Natural killer cell treated with Interleukin-12 subunit alpha and Interleukin-12 subunit beta and Interleukin-15 and Interleukin-18, amount 100 ng/mL, for 72 hours (primary cell): Measurements from ENCODE around the gene ANXA8. TPM values are rescaled to one million over a fixed set of nuclear protein-coding genes. Genes with fewer than 3 reads are reported as not detected.
A peak's percentile ranks its signal among the peaks of the same experiment; 100 is the strongest.

Experiments used
- ATAC-seq, 2 donors: fragments of 150-1000 bp; cut with Tn5 transposase in 1 of 2; sonication (Bioruptor Pico), chemical (Tn5 transposase) in 1 of 2; 2 replicates each; pipeline ENCODE4 v1.10.0; 2021
- DNase-seq: peaks from one replicate; pipeline ENCODE4 v3.0.0; 2022; ENCODE audit warnings: low spot score
- H3K27ac Mint-ChIP-seq, 2 donors: 1 replicate in 1 of 2; 2 replicates in 1 of 2; pipeline ENCODE4 v1.8.0; 2022; ENCODE audit warnings: mixed read lengths in 2 of 2, mild to moderate bottlenecking in 1 of 2, moderate library complexity in 1 of 2
- H3K27me3 Mint-ChIP-seq, 2 donors: 1 replicate in 1 of 2; 2 replicates in 1 of 2; pipeline ENCODE4 v1.8.0; 2022; ENCODE audit warnings: mixed read lengths in 2 of 2
- H3K36me3 Mint-ChIP-seq: one replicate; pipeline ENCODE4 v1.8.0; 2022; ENCODE audit warnings: mixed read lengths
- H3K4me1 Mint-ChIP-seq, 2 donors: 1 replicate in 1 of 2; 2 replicates in 1 of 2; pipeline ENCODE4 v1.8.0; 2022; ENCODE audit warnings: low read depth in 2 of 2, mixed read lengths in 2 of 2, mild to moderate bottlenecking in 1 of 2
- H3K4me3 Mint-ChIP-seq: one replicate; pipeline ENCODE4 v1.8.0; 2022; ENCODE audit warnings: mixed read lengths
- H3K9me3 Mint-ChIP-seq: 2 replicates; pipeline ENCODE4 v1.8.0; 2022; ENCODE audit warnings: mixed read lengths
- total RNA-seq, 2 donors: library from RNA; stranded (reverse); gene quantifications; one replicate each; pipeline ENCODE4 v1.2.3, GENCODE V29; 2022

ANXA8 gene
- total RNA-seq, 2 donors from 2014 or later = not detected

DNA sequence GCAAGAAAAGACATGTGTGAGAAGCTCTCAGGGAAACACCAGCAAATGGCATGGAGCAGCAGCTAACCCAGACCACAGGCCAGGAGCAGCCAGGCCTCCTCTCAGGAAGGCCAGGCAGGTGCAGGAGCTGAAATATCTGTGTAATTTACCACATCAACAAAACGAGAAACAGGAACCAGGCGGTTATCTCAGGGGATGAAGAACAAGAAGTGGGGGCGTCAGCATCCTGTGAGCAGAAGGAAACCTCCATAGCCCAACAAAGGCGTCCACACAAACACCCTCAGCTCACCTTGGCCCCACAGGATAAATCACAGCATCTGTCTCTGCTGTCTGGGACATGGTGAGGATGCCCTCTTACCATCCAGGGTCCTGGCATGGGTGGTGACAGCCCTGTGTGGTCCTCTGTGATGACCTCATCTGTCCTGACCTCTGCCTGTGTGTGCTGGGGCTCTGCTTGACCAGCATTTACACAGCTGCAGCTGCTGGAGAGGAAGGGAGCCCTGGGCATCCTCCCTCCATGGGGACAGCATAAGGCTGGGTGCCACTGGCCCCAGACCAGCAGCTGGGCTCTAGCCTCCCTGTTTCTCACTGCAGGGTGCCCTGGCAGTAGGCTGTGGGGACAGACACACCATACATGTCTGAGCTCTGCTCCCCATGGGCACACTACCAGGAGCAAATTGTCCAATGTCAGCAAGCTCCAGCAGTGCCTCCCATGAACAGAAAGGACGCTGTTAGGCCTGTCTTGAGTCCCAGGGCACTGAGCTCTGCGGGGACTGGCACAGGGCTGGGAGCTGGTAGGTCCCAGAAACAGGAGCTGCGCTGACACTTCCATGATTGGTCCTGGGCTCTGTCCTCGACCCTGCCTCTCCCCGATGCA lies 34.6 kb downstream of the ANXA8 start:
- ATAC-seq (no peak), DNase-seq (peak; percentile 53)
- Mint-ChIP-seq H3K36me3 (peaks cover 11% of the 10 kb centered on the region), H3K4me3 (no peak overlapping the region), H3K27ac (no peak overlapping the region), H3K9me3 (peaks cover 12% of the 10 kb centered on the region), H3K27me3 (peaks cover 4 to 14% of the 10 kb centered on the region in 2 donors), H3K4me1 (peaks cover 0 to 14% of the 10 kb centered on the region in 2 donors)

GRCh38 chr10:47447705-47448104 lies 36.2 kb downstream of the ANXA8 start:
- H3K4me1 Mint-ChIP-seq = peaks cover 0 to 14% of the 10 kb centered on the region in 2 donors
- ATAC-seq = no peak
- peaks cover 0 to 14% of the 10 kb centered on the region in 2 donors for H3K27me3 Mint-ChIP-seq
- H3K9me3 Mint-ChIP-seq = peaks cover 12% of the 10 kb centered on the region
- peak; percentile 15 for DNase-seq
- H3K36me3 Mint-ChIP-seq = peaks cover 11% of the 10 kb centered on the region
- no peak overlapping the region for H3K4me3 Mint-ChIP-seq
- no peak overlapping the region for H3K27ac Mint-ChIP-seq

- Mint-ChIP-seq H3K4me3 (no peak overlapping the region), H3K36me3 (peaks cover 11% of the 10 kb centered on the region), H3K27me3 (peaks cover 3 to 19% of the 10 kb centered on the region in 2 donors), H3K27ac (no peak overlapping the region), H3K9me3 (peaks cover 12% of the 10 kb centered on the region), H3K4me1 (peaks cover 0 to 14% of the 10 kb centered on the region in 2 donors)
- ATAC-seq (no peak), DNase-seq (peak; percentile 13)
Measured at GRCh38 chr10:47447209-47447608, 36.7 kb downstream of the ANXA8 start.

GRCh38 chr10:47445720-47446119 lies 38.2 kb downstream of the ANXA8 start:
- Mint-ChIP-seq H3K36me3 (peaks cover 11% of the 10 kb centered on the region), H3K9me3 (peaks cover 12% of the 10 kb centered on the region), H3K27me3 (peaks cover 8 to 23% of the 10 kb centered on the region in 2 donors), H3K4me1 (peaks cover 0 to 14% of the 10 kb centered on the region in 2 donors), H3K4me3 (no peak overlapping the region), H3K27ac (no peak overlapping the region)
- ATAC-seq = no peak
- no peak for DNase-seq

GRCh38 chr10:47444047-47444446 lies 39.9 kb downstream of the ANXA8 start:
- Mint-ChIP-seq H3K36me3 (peaks cover 11% of the 10 kb centered on the region), H3K9me3 (peaks cover 12% of the 10 kb centered on the region), H3K4me1 (peaks cover 0 to 14% of the 10 kb centered on the region in 2 donors), H3K4me3 (no peak overlapping the region), H3K27ac (no peak overlapping the region), H3K27me3 (peaks cover 8 to 23% of the 10 kb centered on the region in 2 donors)
- ATAC-seq (no peak), DNase-seq (peak; percentile 55)

- no peak overlapping the region for H3K27ac Mint-ChIP-seq
- peaks cover 12% of the 10 kb centered on the region for H3K9me3 Mint-ChIP-seq
- H3K27me3 Mint-ChIP-seq = peaks cover 8 to 15% of the 10 kb centered on the region in 2 donors
- ATAC-seq = no peak
- H3K36me3 Mint-ChIP-seq = peaks cover 11% of the 10 kb centered on the region
- DNase-seq = peak; percentile 32
- no peak overlapping the region for H3K4me3 Mint-ChIP-seq
- H3K4me1 Mint-ChIP-seq = peaks cover 0 to 5% of the 10 kb centered on the region in 2 donors
Measured at GRCh38 chr10:47443145-47443544, 40.8 kb downstream of the ANXA8 start.

DNA sequence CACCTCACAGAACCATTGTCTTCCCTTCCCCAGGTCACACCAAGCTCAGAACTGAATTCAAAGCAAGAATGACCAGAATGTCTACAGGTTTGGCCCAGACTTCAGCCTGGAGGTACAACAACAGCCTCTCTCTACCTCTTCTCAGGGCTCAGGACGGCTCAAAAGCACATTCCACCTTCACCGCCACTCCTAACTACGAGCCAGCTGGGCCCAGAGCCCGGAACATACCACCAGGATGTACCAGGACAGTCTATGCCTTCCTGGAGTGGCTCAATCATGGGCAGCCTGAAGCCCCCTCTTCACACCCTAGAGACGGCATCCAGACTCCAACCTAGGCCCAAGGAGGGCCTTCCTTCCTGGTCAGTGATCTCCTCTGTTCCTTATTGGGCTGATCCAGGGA lies 41.6 kb downstream of the ANXA8 start:
- no peak overlapping the region for H3K4me3 Mint-ChIP-seq
- H3K9me3 Mint-ChIP-seq = peaks cover 8% of the 10 kb centered on the region
- no peaks in the 10 kb centered on the region for H3K4me1 Mint-ChIP-seq
- no peak overlapping the region for H3K27ac Mint-ChIP-seq
- H3K27me3 Mint-ChIP-seq = peaks cover 8 to 9% of the 10 kb centered on the region in 2 donors
- H3K36me3 Mint-ChIP-seq = peaks cover 11% of the 10 kb centered on the region
- ATAC-seq = no peak
- peak; percentile 32 for DNase-seq

DNA sequence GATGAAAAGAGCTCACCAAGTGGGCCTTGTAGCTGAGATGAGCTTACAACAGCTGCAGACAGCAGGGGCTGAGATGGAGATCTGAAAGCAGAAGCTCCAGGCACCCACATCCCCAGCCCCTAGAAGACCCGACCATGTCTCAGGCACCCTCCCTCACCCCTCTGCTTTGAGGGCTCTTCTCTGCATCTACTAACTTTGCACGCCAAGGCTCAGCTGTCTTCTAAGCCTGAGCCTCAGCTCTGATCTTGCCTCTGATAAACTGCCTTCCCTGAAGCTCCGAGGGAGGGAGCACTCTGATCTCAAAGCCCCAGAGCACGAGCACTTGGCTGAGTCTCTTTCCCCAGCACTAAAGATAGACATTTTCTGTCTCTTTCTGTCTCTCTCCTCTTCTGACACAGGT lies 42.0 kb downstream of the ANXA8 start:
- H3K27ac Mint-ChIP-seq = no peak overlapping the region
- no peak overlapping the region for H3K4me3 Mint-ChIP-seq
- H3K27me3 Mint-ChIP-seq = peaks cover 8 to 12% of the 10 kb centered on the region in 2 donors
- H3K36me3 Mint-ChIP-seq = peaks cover 11% of the 10 kb centered on the region
- H3K4me1 Mint-ChIP-seq = no peaks in the 10 kb centered on the region
- DNase-seq = peak; percentile 20
- ATAC-seq = no peak
- H3K9me3 Mint-ChIP-seq = peaks cover 8% of the 10 kb centered on the region

DNA sequence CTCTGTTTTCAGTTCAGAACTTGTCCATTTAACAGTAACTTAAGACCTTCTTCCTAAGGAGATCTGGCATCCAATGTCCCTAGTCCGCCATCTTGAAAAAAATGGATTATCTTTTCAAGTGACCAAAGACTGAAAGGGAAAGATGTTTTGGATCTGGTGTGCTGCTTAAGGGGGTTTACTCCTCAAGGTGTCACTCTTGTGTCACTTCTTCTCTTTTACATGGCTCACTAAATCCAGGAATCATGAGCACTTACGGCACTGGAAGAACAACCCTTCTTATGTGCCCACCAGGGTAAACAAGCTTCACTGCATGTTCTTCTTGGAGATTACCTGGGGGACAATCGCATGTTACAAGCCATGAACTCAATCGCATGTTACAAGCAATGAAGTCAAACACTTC lies 43.7 kb downstream of the ANXA8 start:
- Mint-ChIP-seq H3K27ac (no peak overlapping the region), H3K27me3 (peaks cover 12 to 24% of the 10 kb centered on the region in 2 donors), H3K4me1 (no peaks in the 10 kb centered on the region), H3K9me3 (peaks cover 6% of the 10 kb centered on the region), H3K4me3 (no peak overlapping the region), H3K36me3 (peaks cover 1% of the 10 kb centered on the region)
- ATAC-seq = no peak
- no peak for DNase-seq

- H3K4me3 Mint-ChIP-seq = no peak overlapping the region
- ATAC-seq (no peak), DNase-seq (peak; percentile 26)
- H3K4me1 Mint-ChIP-seq = no peaks in the 10 kb centered on the region
- peaks cover 6% of the 10 kb centered on the region for H3K9me3 Mint-ChIP-seq
- peaks cover 12 to 24% of the 10 kb centered on the region in 2 donors for H3K27me3 Mint-ChIP-seq
- no peak overlapping the region for H3K27ac Mint-ChIP-seq
- H3K36me3 Mint-ChIP-seq = no peaks in the 10 kb centered on the region
Measured at GRCh38 chr10:47438857-47439474, 44.9 kb downstream of the ANXA8 start.

GRCh38 chr10:47435081-47435480 lies 48.8 kb downstream of the ANXA8 start:
- no peaks in the 10 kb centered on the region for H3K36me3 Mint-ChIP-seq
- DNase-seq = no peak
- peaks cover 6% of the 10 kb centered on the region for H3K9me3 Mint-ChIP-seq
- no peaks in the 10 kb centered on the region for H3K4me1 Mint-ChIP-seq
- peaks cover 19 to 40% of the 10 kb centered on the region in 2 donors for H3K27me3 Mint-ChIP-seq
- H3K4me3 Mint-ChIP-seq = no peak overlapping the region
- no peak overlapping the region for H3K27ac Mint-ChIP-seq
- ATAC-seq = no peak

DNA sequence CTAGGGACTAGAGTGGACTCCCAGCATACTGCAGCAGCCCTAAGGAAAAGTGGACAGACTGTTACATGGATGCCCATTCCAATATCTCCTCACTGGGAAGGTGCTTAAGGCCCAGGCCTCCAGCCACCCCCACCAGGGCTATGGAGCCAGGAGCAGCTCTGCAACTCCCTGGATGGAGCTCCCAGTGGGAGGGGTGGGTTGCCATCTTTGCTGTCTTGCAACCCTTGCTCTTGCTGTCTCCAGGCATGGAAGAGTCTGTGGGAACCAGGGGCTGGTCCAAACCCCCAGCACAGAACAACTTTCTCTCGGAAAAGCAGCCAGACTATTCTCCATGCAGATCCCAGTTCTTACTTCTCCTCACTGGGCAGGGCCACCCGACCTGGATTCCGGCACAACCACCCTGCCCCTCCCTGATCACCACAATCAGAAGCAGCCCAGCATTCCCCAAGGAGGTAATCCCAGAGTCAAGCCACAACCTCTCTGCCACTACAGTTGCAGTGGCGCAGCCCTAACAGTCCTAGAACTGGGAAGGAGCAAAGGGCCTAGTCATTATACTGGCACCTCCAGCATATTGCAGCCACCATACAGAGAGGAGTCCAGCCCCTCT lies 58.0 kb downstream of the ANXA8 start:
- ATAC-seq (no peak), DNase-seq (peak; percentile 54)
- peaks cover 9 to 23% of the 10 kb centered on the region in 2 donors for H3K27me3 Mint-ChIP-seq
- H3K36me3 Mint-ChIP-seq = no peaks in the 10 kb centered on the region
- no peaks in the 10 kb centered on the region for H3K4me1 Mint-ChIP-seq
- peaks cover 4% of the 10 kb centered on the region for H3K9me3 Mint-ChIP-seq
- no peak overlapping the region for H3K27ac Mint-ChIP-seq
- no peak overlapping the region for H3K4me3 Mint-ChIP-seq

GRCh38 chr10:47424231-47424630 lies 59.7 kb downstream of the ANXA8 start:
- Mint-ChIP-seq H3K9me3 (peaks cover 4% of the 10 kb centered on the region), H3K4me3 (no peak overlapping the region), H3K27me3 (peaks cover 0 to 7% of the 10 kb centered on the region in 2 donors), H3K27ac (no peak overlapping the region), H3K4me1 (no peaks in the 10 kb centered on the region), H3K36me3 (no peaks in the 10 kb centered on the region)
- DNase-seq (no peak), ATAC-seq (no peak)

DNA sequence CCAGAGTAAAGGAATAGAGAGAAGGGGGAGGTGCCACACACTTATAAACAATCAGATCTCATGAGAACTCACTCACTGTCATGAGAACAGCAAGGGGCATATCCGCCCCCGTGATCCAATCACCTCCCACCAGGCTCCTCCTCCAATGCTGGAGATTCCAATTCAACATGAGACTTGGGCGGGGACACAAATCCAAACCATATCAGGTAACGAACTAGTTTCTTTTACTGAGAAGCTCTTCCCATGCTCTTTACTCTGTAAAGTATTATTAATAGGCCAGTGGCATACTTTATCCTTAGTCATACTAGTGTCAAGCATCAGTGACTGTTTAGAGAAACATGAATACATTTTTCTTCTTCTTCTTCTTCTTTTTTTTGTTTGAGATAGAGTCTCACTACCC lies 60.4 kb downstream of the ANXA8 start:
- Mint-ChIP-seq H3K4me3 (no peak overlapping the region), H3K9me3 (no peaks in the 10 kb centered on the region), H3K36me3 (no peaks in the 10 kb centered on the region)

More for the DNA sequence above, 60.4 kb downstream of the ANXA8 start:
- no peaks in the 10 kb centered on the region for H3K4me1 Mint-ChIP-seq
- DNase-seq (no peak), ATAC-seq (no peak)
- H3K27me3 Mint-ChIP-seq = no peaks in the 10 kb centered on the region
- no peak overlapping the region for H3K27ac Mint-ChIP-seq
